Measurements from ENCODE around the gene CITED2.
A peak's percentile ranks its signal among the peaks of the same experiment; 100 is the strongest.

The CITED2 gene

GRCh38 chr6:139330826-139331500 is 43.5 kb downstream of the CITED2 start:
- Histone ChIP-seq H3K18ac (ENCODE audit: low read length) (no peak overlapping the region), H3K4me3 (ENCODE audit: low read depth, low read length) (no peak overlapping the region), H3K79me1 (ENCODE audit: low read length) (no peaks in the 10 kb centered on the region)

GRCh38 chr6:139330306-139330705 is 44.1 kb downstream of the CITED2 start:
- H2AFZ ChIP-seq (ENCODE audit: insufficient read depth, low read length, poor library complexity) = no peak overlapping the region
- DNase-seq = peak; percentile 90 to 97
- no peak overlapping the region for H3K4me3 ChIP-seq (ENCODE audit: low read depth, low read length)
- no peaks in the 10 kb centered on the region for H3K79me2 ChIP-seq (ENCODE audit: control insufficient read depth, insufficient read depth, low read length, poor library complexity)
- no peak overlapping the region for H3K14ac ChIP-seq (ENCODE audit: low read length)
- no CpG with 5 or more reads among the region's 5 CpGs for WGBS (ENCODE audit: extremely low coverage, insufficient coverage, insufficient read length)
- no peak overlapping the region for H4K12ac ChIP-seq (ENCODE audit: low read depth, low read length)
- H3K27me3 ChIP-seq (ENCODE audit: insufficient read depth, low read length) = no peaks in the 10 kb centered on the region
- H2BK5ac ChIP-seq (ENCODE audit: low read depth, low read length, poor library complexity) = no peak overlapping the region
- no peak overlapping the region for H4K91ac ChIP-seq (ENCODE audit: low read depth, low read length)
- H3K36me3 ChIP-seq (ENCODE audit: control insufficient read depth in 1 of 2, insufficient read depth in 2 of 2, low read length in 2 of 2) = no peaks in the 10 kb centered on the region
- no peak overlapping the region for H2BK120ac ChIP-seq (ENCODE audit: insufficient read depth, low read length, poor library complexity)
- no peak overlapping the region for H3K27ac ChIP-seq (ENCODE audit: low read depth, low read length)
- no peak overlapping the region for H2AK5ac ChIP-seq (ENCODE audit: low read length)
- H2BK12ac ChIP-seq (ENCODE audit: low read length) = no peak overlapping the region
- no peak overlapping the region for H3K18ac ChIP-seq (ENCODE audit: low read length)
- H3K79me1 ChIP-seq (ENCODE audit: low read length) = no peaks in the 10 kb centered on the region
- H3K4me1 ChIP-seq (ENCODE audit: control insufficient read depth in 1 of 2, insufficient read depth in 2 of 2, low read length in 2 of 2) = no peaks in the 10 kb centered on the region
- H3K4me2 ChIP-seq (ENCODE audit: low read length) = no peak overlapping the region
- H3K4ac ChIP-seq (ENCODE audit: low read depth, low read length) = no peak overlapping the region
- H3K23ac ChIP-seq (ENCODE audit: low read length) = no peak overlapping the region
- no peak overlapping the region for H3K9ac ChIP-seq (ENCODE audit: low read length)
- H4K8ac ChIP-seq (ENCODE audit: low read depth, low read length) = no peak overlapping the region
- H3K9me3 ChIP-seq (ENCODE audit: insufficient read depth, low read depth, low read length) = no peaks in the 10 kb centered on the region

More at GRCh38 chr6:139330826-139331500, 43.5 kb downstream of the CITED2 start:
- Histone ChIP-seq H3K23ac (ENCODE audit: low read length) (no peak overlapping the region), H4K8ac (ENCODE audit: low read depth, low read length) (no peak overlapping the region), H3K27me3 (ENCODE audit: insufficient read depth, low read length) (no peaks in the 10 kb centered on the region), H3K36me3 (ENCODE audit: control insufficient read depth in 1 of 2, insufficient read depth in 2 of 2, low read length in 2 of 2) (no peaks in the 10 kb centered on the region), H3K9ac (ENCODE audit: low read length) (no peak overlapping the region), H2AFZ (ENCODE audit: insufficient read depth, low read length, poor library complexity) (no peak overlapping the region), H3K9me3 (ENCODE audit: insufficient read depth, low read depth, low read length) (no peaks in the 10 kb centered on the region), H3K79me2 (ENCODE audit: control insufficient read depth, insufficient read depth, low read length, poor library complexity) (no peaks in the 10 kb centered on the region), H3K4me1 (ENCODE audit: control insufficient read depth in 1 of 2, insufficient read depth in 2 of 2, low read length in 2 of 2) (no peaks in the 10 kb centered on the region), H3K4me2 (ENCODE audit: low read length) (no peak overlapping the region), H4K91ac (ENCODE audit: low read depth, low read length) (no peak overlapping the region), H2BK12ac (ENCODE audit: low read length) (no peak overlapping the region), H3K14ac (ENCODE audit: low read length) (no peak overlapping the region), H2BK5ac (ENCODE audit: low read depth, low read length, poor library complexity) (no peak overlapping the region), H2AK5ac (ENCODE audit: low read length) (no peak overlapping the region), H4K12ac (ENCODE audit: low read depth, low read length) (no peak overlapping the region), H2BK120ac (ENCODE audit: insufficient read depth, low read length, poor library complexity) (no peak overlapping the region), H3K4ac (ENCODE audit: low read depth, low read length) (no peak overlapping the region), H3K27ac (ENCODE audit: low read depth, low read length) (no peak overlapping the region)
- DNase-seq = peak in 1 of 2 donors; percentile 43
- no CpG with 5 or more reads among the region's 3 CpGs for WGBS (ENCODE audit: extremely low coverage, insufficient coverage, insufficient read length)

GRCh38 chr6:139329224-139329623 is 45.2 kb downstream of the CITED2 start:
- Histone ChIP-seq H3K79me1 (ENCODE audit: low read length) (no peaks in the 10 kb centered on the region), H3K9me3 (ENCODE audit: insufficient read depth, low read depth, low read length) (no peaks in the 10 kb centered on the region), H2BK120ac (ENCODE audit: insufficient read depth, low read length, poor library complexity) (no peak overlapping the region), H3K18ac (ENCODE audit: low read length) (no peak overlapping the region), H3K4me3 (ENCODE audit: low read depth, low read length) (no peak overlapping the region), H3K4ac (ENCODE audit: low read depth, low read length) (no peak overlapping the region), H2AK5ac (ENCODE audit: low read length) (no peak overlapping the region), H2BK12ac (ENCODE audit: low read length) (no peak overlapping the region), H3K36me3 (ENCODE audit: control insufficient read depth in 1 of 2, insufficient read depth in 2 of 2, low read length in 2 of 2) (no peaks in the 10 kb centered on the region), H3K9ac (ENCODE audit: low read length) (no peak overlapping the region), H3K23ac (ENCODE audit: low read length) (no peak overlapping the region), H3K4me1 (ENCODE audit: control insufficient read depth in 1 of 2, insufficient read depth in 2 of 2, low read length in 2 of 2) (no peaks in the 10 kb centered on the region), H3K14ac (ENCODE audit: low read length) (no peak overlapping the region), H2BK5ac (ENCODE audit: low read depth, low read length, poor library complexity) (no peak overlapping the region), H4K12ac (ENCODE audit: low read depth, low read length) (no peak overlapping the region), H3K27ac (ENCODE audit: low read depth, low read length) (no peak overlapping the region), H4K8ac (ENCODE audit: low read depth, low read length) (no peak overlapping the region), H4K91ac (ENCODE audit: low read depth, low read length) (no peak overlapping the region), H3K27me3 (ENCODE audit: insufficient read depth, low read length) (no peaks in the 10 kb centered on the region), H2AFZ (ENCODE audit: insufficient read depth, low read length, poor library complexity) (no peak overlapping the region), H3K79me2 (ENCODE audit: control insufficient read depth, insufficient read depth, low read length, poor library complexity) (no peaks in the 10 kb centered on the region), H3K4me2 (ENCODE audit: low read length) (no peak overlapping the region)
- no peak for DNase-seq
- WGBS (ENCODE audit: extremely low coverage, insufficient coverage, insufficient read length) = no CpG with 5 or more reads among the region's 3 CpGs

- Histone ChIP-seq H3K18ac (ENCODE audit: low read length) (no peak overlapping the region), H3K4me2 (ENCODE audit: low read length) (no peak overlapping the region), H3K14ac (ENCODE audit: low read length) (no peak overlapping the region), H3K9ac (ENCODE audit: low read length) (no peak overlapping the region), H3K27ac (ENCODE audit: low read depth, low read length) (no peak overlapping the region), H2AK5ac (ENCODE audit: low read length) (no peak overlapping the region), H3K4me1 (ENCODE audit: control insufficient read depth in 1 of 2, insufficient read depth in 2 of 2, low read length in 2 of 2) (peaks cover 0 to 4% of the 10 kb centered on the region in 2 experiments), H3K79me2 (ENCODE audit: control insufficient read depth, insufficient read depth, low read length, poor library complexity) (no peaks in the 10 kb centered on the region), H2BK5ac (ENCODE audit: low read depth, low read length, poor library complexity) (no peak overlapping the region), H2BK120ac (ENCODE audit: insufficient read depth, low read length, poor library complexity) (no peak overlapping the region), H2AFZ (ENCODE audit: insufficient read depth, low read length, poor library complexity) (no peak overlapping the region), H3K9me3 (ENCODE audit: insufficient read depth, low read depth, low read length) (no peaks in the 10 kb centered on the region), H4K8ac (ENCODE audit: low read depth, low read length) (no peak overlapping the region), H3K27me3 (ENCODE audit: insufficient read depth, low read length) (no peaks in the 10 kb centered on the region), H3K4me3 (ENCODE audit: low read depth, low read length) (no peak overlapping the region), H4K91ac (ENCODE audit: low read depth, low read length) (no peak overlapping the region), H3K36me3 (ENCODE audit: control insufficient read depth in 1 of 2, insufficient read depth in 2 of 2, low read length in 2 of 2) (no peaks in the 10 kb centered on the region), H3K4ac (ENCODE audit: low read depth, low read length) (no peak overlapping the region), H4K12ac (ENCODE audit: low read depth, low read length) (no peak overlapping the region), H2BK12ac (ENCODE audit: low read length) (no peak overlapping the region), H3K23ac (ENCODE audit: low read length) (no peak overlapping the region), H3K79me1 (ENCODE audit: low read length) (no peaks in the 10 kb centered on the region)
- no CpG with 5 or more reads among the region's 5 CpGs for WGBS (ENCODE audit: extremely low coverage, insufficient coverage, insufficient read length)
- DNase-seq = no peak
Measured at GRCh38 chr6:139327038-139327437, 47.4 kb downstream of the CITED2 start.
